Skeletal muscle cell (primary cell): ENCODE results near the gene CCDC142.
A peak's percentile ranks its signal among the peaks of the same experiment; 100 is the strongest.

Experiments used
- DNase-seq: peaks from one replicate; pipeline ENCODE4 v3.0.0-alpha.2; 2010; ENCODE audit warnings: low read depth
- H3K4me3 ChIP-seq: 2 replicates; pipeline ENCODE4 v1.5.1; 2011; ENCODE audit warnings: low read depth, mild to moderate bottlenecking, control low read depth, low read length, moderate library complexity

Gene CCDC142

DNA sequence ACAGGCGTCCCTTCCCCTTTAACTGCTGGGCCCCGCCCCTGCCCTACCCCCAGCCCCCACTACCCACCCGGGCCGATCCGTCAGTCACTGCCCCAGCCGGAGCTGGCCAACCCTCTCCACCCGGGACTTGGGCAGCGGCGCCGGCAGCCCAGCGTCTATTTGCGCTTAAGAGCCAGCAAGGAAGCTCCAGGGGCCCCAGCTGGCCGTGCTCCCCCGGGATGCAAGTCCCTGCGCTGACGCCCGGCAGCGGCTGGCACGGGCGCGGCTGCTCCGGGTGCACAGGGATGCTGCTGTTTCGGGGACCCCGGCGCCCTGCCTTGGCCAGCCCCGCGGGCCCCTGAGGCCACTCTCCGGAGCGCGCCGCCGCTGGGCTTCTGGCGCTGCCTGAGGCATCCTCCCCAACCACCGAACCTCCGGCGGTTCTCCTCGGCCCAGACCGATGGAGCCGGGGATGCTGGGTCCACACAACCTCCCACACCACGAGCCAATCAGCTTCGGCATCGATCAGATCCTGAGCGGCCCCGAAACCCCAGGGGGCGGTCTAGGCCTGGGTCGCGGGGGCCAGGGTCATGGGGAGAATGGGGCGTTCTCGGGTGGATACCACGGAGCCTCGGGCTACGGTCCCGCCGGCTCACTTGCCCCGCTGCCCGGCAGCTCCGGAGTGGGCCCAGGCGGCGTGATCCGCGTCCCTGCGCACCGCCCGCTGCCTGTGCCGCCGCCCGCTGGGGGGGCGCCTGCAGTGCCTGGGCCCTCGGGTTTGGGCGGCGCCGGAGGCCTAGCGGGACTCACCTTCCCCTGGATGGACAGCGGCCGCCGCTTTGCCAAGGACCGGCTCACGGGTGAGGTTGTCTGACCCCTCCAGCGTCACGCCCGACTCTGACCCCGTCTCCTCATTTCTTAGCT is 31.8 kb upstream of the CCDC142 start, which contains the start of gene TLX2:
TSS of gene TLX2 (plus strand) at position 83 of the 903 bp plus-strand sequence. CDS start at position 440, 357 bp downstream.
- DNase-seq, result no peak
- no peak within 1 kb of the TSS for H3K4me3 ChIP-seq

DNA sequence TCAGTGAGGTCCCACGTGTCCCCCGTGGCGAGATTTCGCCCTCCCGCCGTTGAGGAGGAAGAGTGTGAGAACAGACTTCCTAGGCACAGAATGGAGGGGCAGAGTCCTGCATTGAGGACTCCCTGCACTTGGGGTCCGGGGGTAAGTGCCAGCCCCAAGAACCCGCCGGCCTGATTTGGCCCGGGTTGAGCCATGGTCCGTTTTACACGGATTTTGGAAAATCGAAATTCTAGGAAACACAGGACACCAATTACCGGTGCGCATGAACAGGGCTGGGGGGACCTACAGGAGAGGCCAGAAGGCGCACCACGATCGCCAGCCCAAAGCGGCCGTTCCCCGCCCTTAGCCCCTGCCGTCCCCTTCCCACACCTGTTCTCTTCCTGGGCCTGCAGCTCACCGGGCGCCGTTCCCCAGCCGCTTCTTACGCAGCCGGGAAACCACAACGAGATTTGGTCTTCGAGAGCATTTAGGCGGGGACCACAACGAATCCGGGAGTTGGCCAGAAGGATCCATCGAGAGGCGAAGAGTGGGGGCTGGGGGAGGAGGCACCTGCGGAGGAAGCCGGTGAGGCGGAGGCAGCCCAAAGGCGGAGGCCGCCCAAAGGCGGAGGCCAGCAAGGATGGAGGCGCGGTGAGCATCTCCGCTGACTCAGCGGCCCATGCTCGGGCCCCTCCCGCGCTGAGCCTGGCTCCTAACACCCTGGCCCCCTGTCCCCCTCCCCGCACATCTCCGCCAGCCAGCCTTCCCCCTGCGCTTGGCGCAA is 31.0 kb upstream of the CCDC142 start:
- no peak overlapping the region for H3K4me3 ChIP-seq
- DNase-seq, result no peak

DNA sequence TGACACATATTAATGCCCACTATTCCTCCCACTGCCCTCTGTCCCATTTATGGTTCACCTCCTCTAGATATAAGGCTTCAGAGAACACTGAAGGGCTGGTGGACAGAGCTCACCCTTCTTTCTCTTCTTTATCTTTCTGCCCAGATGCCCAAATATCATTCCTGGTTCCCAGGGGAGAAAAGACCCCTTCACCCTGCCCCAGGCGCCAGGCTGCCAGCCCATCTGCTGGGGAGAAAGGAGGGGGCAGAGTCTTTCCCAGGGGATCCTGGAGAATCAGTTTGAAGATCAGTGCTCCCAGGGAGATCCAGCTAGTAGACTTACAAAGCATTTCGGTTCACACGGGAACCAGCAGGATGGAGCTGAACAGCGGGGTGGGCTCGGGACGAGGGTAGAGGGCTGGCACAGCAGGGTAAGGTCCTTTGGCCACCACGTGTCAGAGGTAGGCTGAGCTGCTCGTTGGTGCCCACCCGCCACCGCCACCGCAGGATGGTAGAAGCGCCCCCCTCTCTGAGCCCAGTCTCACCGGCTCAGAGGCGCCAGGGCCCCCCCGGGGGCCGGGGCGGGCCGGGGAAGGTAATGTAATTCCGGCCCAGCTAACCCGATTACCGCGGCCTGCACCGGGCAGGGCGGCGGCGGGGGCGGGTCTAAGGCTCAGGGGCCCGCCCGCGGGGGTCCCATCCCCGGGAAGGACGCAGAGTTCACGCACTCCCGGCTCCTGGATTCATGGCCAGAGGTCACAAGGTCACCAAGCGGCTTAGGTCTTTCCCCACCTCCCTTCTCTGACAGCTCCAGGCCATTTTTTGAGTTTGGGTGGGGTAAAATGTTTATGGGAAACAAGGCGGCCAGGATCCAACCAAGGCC is 30.2 kb upstream of the CCDC142 start:
- no peak overlapping the region for H3K4me3 ChIP-seq
- no peak for DNase-seq

DNA sequence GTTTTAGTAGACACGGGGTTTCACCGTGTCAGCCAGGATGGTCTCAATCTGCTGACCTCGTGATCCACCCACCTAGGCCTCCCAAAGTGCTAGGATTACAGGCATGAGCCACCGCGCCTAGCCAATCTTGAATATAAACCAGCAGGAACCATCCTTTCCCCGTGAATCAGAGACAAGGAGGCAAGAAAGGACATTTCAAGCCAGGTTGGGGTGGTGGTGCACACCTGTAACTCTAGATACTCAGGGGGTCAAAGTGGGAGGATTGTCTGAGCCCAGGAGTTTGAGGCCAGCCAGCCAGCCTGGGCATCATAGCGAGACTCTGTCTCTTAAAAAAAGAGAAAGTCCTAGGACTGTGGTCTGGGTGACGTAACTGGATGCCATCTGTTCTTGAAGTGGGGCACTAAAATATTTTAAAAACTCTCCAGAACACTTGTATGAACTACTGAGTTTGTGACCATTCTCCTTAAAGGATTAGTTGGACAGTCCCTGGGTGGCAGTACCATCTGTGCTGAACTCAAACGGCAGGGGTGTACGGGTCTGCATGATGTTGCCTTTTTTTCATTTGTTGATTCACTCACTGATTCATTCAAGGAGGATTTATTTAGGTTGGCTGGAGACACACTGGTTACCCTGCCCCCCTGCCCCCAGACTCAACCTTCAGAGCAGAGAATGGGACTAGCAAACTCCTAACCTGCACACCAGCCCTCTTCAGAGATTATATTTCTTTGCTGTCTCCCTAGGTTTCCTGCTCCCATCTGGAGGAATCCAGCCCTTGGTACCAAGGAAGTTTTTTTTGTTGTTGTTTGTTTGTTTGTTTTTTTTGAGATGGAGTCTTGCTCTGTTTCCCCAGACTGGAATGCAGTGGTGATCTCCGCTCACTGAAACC is 28.5 kb upstream of the CCDC142 start:
- no peak overlapping the region for H3K4me3 ChIP-seq
- no peak for DNase-seq

DNA sequence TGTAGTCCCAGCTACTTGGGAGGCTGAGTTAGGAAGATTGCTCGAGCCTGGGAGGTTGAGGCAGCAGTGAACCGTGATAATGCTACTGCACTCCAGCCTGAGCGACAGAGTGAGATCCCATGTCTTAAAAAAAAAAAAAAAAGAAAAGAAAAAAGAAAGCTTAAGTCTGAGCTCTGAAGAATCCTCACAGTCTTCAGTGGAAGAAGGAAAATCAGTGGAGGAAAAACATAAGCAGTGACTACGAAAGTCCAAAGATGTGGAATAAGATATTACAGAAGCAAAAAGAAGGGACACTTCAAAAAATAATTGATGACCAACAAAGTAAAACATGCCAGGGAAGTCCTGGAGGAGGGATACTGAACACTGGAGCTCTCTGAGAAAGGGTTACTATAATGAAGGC is 27.5 kb upstream of the CCDC142 start:
- no peak overlapping the region for H3K4me3 ChIP-seq
- DNase-seq, result no peak

DNA sequence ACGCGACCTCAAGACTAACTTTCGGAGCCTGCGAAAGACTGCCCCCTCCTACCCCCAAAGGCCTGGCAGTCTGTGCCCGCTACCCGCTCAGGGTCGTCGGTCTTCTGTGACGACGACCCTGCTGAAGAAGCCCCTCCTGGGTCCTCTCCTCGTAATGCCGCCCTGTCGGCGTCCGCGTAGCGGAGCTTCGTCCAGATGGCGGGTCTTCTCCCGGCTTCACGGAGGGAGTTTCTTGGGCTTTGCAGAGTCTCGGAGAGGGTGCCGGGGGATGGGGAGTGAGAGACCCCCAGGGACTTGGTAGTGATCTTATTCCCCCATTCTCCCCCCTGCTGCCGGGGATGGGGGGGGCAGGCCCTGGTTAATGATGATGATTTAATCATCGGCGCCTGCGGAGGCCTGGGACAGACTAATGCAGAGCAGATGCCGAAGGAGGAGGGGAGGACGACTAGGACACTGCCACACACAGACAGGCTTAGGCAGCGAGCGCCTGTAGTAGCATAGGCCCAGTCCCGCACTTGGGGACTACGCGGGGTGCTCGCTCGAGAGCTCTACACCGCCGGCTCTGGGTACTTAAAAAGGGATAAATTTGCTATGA is 25.2 kb upstream of the CCDC142 start:
- DNase-seq, result no peak
- H3K4me3 ChIP-seq, result peak overlapping the region; percentile 89

DNA sequence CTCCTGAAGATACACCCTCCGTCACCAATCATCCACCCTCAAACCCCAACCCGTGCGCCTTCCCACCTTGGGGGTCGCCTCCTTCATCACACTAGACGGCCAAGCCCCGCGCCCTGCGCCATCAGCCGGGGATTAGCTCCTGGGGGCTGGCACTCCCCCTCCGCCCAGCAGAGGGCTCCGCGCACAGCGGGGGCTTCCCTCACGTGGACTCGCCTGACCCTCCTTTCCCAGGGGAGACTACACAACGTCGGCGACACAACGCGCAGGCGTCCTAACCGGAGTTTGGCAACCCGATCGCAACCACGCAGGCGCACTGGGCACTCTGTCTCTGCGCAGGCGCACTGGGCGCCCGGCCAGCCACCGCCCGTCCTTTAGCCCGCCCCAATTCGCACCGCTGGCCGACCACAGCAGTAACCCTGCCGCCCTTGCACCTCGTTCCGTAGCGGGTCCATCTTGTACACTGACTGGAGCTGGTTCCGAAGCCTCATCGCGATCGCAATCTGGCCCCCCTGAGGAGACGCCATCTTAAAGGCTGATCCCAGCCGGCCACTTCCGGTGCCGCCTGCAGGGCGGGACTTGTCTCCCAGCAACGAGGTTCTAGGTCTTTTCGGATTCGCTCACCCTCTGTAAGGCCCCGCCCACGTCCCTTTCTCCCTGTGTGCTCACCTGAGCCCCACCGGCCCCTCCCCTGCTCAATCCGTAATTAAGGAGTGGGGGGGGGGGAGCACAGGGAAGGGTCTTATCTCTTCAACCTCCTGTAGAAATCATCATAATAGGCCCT is 24.5 kb upstream of the CCDC142 start, which contains the start of gene PCGF1:
TSS of gene PCGF1 (minus strand) at position 551 of the 781 bp plus-strand sequence. CDS start at position 524, 27 bp downstream.
- H3K4me3 ChIP-seq, result peak within 1 kb of the TSS; percentile 89
- peak; percentile 90 for DNase-seq

DNA sequence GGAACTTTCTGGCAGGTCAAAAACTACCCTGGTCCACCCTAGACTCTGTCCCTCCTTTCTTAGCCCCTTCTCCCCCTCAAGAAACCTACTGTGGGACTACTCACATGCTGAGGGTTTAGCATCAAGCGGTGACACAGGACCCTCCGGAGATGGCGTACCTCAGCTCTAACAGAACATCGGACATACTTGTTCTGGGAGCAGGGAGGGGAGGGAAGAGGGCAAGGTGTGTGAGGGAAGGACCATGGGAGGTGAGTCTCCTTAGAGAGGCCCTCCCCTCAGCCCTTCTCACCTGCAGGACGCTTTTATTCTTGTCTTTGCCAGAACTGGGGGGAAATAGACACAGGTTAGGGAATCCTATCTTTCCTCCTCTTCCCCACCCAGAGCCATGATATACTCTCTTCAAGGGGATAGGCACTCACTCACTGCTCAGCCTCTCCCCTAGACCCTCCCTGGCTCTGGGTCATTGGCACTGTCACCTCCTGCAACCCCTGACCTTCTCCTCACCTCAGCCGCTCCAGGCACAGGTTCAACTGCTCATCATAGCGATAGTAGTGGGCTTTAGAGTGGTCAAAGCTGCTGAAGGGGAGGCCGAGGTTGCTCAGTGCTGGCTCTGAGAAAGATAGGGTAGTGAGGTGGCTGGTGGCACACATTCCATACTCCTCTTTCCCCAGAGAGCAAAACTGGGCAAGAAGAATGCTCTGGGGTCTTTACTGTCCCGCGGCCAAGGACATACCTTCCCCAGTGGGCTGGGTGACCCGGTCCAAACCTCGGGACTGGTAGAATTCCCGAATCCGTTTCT is 22.8 kb upstream of the CCDC142 start:
- peak overlapping the region; percentile 5 for H3K4me3 ChIP-seq
- no peak for DNase-seq

DNA sequence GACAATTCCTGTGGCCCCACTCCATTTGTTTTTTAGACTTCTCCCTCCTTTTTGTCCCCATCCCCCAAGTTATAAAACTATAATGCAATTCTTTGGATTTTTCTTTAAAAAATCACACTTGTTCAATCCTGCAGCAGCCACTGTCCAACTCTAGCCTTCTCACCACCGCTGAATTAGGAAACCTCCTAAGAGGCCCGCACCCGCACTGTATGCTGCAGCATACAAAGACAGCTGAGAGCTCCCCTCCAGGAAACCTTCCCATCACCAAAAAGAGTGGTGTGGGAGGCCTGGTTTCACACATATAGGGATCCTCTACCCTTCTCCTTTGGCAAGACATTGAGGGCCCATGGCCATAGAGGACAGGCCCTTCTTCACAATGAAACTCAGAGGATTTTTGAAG is 21.8 kb upstream of the CCDC142 start:
- no peak overlapping the region for H3K4me3 ChIP-seq
- no peak for DNase-seq

DNA sequence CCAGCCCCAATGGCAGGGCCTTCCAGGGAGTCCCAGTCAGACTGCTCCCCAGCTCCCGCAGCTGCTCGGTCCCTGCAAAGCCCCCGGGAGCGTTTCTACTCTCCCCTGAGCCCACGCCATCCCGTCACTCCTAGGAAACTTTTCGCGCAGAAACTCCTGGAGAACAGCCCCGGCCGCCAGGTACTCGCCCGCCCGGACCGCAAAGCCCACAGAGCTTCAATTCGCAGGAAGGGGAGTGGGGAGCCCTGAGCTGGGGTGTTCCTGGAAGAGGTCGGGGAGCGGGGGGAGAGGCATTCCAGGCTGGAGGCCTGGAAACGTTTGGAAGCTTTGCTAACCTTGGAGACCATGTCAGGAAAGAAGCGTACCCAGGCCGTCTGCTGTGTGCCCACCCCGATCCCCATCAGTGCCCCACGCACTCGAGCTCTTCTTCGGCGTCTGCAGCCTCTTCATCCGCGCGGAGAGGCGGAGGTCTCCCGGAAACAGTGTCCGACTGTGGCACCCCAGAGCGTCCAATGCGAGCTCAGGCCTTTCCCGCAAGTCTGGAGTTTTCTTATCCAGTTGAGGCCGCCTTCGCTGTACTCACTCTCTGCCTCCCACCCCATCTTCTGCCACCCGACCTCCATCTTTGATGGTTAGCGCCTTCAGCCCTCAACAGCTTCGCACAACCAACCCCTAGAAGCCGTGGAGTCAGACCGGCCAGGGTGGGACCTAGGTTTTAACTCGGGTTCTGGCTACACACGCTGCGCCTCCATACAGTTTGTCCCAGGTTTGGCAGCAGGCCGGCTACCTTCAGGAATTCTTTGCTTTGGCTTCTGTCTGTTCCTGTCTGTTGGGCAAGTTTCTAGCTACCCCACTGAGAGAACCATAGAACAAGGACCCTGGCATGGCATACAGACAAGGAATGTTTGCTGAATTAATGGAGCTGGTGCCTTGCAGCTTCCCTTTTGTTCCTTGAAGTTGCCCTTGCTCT is 21.0 kb upstream of the CCDC142 start:
- DNase-seq, result no peak

DNA sequence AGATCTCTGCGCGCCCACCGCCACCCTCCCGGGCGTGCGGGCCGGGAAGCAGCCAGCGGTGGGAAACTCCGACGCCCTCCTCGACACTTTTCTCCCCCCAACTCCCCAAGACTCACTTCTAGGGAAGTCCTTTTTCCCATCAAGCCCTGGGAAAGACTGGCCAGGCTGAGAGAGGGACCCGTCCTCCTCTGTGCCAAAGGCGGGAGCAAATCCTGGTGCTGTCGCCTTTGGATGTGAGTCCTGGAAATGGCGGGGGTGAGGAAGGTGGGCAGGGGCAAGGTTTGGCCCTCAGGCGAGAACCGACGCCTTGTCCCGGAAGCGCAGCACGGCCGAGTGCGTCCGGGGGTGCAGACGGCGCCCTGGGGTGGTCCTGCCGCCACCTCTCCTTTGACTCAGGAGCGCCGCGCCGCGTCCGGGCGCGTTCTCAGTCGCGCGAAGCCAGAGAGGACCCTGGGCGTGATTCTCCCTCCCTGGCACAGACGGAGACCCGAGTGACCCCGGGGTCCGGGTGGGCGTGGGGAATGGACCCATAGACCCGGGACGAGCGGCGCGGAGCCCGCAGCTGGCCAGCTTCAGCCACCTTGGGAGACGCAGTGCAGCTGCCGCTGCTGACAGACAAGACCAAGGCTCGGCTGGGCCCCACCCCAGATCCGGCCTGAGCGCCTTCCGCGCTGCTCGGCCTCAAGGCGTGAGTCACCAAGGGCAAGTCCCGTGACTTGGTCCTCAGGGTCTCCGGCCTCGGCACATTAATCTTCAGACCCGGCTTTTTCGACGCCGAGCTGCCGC is 20.1 kb upstream of the CCDC142 start:
- peak; percentile 35 for DNase-seq
- peak overlapping the region; percentile 54 for H3K4me3 ChIP-seq

More for the DNA sequence above, 21.0 kb upstream of the CCDC142 start:
- H3K4me3 ChIP-seq, result peak overlapping the region; percentile 54

DNA sequence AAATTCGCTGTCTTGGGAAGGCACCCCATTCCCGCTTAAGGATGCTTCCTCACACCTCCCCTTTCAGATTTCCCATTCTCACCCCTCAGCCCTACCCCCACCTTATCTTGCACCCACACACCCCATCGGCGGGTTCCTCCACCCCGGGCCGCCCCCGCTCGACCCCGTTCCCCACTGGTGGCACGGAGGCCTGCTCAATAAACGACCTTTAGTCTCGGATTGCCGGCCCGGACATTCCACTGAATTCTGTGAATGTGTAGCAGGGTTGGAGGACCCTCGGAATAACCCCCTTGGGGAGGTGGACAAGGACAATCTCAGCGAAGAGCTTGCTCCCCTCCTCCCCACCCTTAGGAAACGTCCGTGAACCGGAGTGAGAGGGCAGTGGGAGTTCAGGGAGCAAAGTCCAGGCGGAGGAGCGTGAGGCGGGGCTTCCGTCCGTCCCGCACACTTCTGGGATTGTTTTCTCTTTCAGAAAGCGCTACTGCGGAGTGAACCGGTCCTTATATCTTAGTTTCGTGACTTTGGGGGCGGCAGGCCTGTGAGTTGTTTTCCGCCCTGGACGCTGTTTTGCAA is 19.4 kb upstream of the CCDC142 start:
- DNase-seq, result no peak
- H3K4me3 ChIP-seq, result peak overlapping the region; percentile 54

DNA sequence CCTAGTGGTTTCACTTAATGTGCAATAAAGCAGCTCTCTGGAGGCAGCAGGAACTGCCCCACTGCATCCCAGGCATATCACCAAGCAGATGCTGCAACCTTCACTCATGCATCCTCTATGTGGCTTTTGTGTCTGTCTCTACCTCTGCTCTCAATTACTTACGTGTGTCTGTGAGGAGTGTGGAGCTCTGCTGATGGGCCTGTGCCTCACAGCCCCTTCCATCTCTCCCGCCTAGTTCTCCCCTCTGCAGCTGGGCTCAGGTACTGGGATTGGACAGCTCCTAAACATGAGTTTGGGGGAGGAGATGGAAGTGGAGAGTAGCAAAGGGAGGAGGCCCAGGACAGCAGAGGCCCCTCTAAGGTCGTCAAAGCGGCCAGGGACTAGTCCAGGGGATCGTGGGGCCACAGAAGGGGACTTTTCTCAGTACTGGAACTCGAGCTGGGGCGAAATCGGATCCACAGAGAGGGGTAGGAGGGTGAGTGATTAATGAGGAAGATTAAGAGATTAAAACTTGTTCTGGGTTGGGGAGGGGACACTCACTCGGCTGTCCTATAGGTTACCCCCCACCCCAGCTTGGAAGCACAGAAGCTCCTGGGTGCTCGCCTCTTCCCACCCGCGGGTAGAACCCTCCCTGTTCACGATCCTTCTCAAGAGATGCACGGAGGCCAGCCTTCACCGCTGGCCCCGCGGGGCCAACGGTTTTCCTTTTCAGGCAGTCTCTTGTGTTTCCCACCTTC is 18.7 kb upstream of the CCDC142 start:
- no peak overlapping the region for H3K4me3 ChIP-seq
- no peak for DNase-seq

DNA sequence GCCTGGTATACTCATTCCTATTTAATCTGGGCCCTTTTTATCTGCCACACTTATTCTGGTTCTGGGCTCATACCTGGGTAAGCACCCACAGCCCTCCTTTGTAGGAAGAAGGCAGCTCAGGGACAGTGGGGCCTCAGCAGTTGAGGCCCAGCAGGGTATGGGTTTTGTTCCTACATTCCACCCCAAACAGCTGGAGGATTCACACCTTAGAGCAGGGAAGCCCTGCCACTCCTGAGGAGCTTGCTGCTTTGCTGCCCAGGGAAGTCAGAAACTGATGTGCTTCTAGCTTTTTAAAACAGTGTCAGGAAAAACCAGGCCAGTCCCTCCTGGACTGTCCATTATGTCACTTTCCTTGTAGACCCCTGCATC is 17.8 kb upstream of the CCDC142 start:
- no peak for DNase-seq
- no peak overlapping the region for H3K4me3 ChIP-seq
